Suppressor macrophage (primary cell): ENCODE results near the gene TSPAN16.

Source experiments
- DNase-seq, 4 experiments: peaks; one replicate each; pipeline ENCODE4 v3.0.0-alpha.2; 2020 to 2022

The TSPAN16 gene

DNA sequence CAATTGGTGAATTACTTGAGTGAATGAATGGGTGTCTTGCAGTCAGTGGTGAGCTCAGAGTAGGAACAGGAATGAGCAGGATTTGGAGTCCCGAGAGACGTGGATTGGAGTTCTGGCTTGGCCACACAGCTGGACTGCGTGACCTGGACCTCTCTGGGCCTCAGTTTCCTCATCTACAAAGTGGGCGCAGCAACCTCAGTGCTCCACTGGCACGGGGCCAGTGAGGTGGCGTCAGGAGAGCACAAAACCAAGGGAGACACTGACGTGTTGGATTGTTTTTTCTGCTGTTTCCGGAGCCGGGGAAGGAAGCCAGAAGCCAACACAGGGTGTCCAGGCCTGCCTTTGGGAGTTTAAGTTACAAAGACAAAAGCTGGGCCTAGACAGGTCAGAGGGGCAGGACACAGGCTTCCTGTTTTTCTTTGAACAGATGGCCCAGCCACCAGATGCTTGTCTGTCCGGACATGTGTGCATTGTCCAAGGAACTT lies 27.1 kb upstream of the TSPAN16 start:
- peak in 2 of 4 experiments; percentile 11 to 21 for DNase-seq

DNA sequence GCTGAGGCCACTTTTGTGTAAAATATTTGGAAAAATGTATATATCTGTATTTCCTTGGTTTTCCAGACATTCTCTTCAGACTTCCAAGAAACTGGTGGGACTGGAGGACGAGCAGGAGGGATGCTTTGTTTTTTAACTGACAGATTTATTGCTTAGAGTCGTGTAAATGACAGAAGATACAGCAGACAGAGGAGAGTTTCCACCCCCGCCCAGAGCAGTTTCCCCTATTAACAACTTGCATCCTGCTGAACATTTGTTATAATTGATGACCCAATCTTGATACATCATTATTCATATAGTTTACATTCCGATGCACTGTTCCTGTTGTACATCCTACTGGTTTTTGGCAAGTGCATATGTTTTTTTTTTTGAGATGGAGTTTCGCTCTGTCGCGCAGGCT lies 26.6 kb upstream of the TSPAN16 start:
- no peak for DNase-seq

DNA sequence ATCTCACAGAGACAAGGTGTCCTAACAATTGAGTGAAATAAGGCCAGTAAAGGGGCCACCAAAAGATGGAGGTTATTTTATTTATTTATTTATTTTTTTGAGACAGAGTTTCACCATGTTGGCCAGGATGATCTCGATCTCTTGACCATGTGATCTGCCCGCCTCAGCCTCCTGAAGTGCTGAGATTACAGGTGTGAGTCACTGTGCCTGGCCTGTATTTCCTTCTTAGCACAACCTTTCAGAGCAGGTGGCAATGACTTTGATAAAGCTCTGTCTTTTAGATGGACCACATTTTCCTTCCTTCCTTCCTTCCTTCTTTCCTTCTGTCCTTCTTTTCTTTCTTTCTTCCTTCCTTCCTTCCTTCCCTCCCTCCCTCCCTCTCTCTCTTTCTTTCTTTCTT lies 22.7 kb upstream of the TSPAN16 start:
- DNase-seq, result no peak

DNA sequence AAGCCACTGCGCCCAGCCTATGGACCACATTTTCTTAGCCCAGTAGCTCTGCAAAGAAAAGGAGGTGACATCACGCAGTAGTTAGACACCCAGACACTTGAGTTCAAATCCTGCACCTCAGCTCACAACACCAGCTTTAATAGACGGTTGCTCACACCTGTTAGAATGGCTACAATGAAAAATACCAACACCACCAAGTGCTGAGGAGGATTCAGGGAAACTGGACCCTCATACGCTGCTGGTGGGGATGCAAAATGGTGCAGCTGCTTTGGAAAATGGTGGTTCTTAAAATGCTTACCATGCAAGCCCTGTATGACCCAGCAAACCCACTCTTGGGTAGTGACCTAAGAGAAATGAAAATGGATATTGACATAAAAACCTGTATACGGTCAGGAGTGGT lies 22.0 kb upstream of the TSPAN16 start:
- DNase-seq, result no peak

DNA sequence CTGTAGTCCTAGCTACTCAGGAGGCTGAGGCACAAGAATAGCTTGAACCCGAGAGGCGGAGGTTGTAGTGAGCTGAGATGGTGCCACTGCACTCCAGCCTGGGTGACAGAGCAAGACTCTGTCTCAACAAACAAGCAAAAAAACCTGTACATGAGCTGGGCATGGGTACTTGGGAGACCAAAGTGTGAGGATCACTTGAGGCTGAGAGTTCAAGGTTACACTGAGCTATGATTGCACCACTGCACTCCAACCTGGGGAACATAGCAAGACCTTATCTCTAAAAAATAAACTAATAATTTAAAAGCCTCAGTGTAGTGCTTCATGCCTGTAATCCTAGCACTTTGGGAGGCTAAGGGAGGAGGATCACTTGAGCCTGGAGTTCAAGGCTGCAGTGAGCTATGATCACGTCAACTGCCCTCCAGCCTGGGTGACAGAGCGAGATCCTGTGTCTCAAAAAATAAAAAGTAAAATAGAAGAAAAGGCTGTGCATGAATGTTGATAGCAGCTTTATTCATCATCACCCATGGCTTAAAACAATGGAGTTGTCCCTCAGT lies 21.4 kb upstream of the TSPAN16 start:
- no peak for DNase-seq

DNA sequence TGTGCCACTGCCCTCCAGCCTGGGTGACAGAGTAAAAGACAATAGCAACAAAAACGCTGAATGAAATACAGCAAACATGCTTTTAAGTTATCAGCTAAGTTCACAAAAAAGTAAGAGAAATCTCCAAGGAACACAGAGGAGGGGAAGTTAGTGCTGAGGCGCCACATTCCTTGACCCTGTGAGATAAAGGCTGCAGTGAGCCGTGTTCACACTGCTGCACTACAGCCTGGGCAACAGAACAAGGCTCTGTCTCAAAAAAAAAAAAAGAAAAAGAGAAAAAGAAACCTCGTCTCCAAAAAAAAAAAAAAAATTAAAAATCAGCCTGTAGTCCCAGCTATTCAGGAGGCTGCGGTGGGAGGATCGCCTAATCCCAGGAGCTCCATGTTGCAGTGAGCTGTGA lies 17.3 kb upstream of the TSPAN16 start:
- no peak for DNase-seq

DNA sequence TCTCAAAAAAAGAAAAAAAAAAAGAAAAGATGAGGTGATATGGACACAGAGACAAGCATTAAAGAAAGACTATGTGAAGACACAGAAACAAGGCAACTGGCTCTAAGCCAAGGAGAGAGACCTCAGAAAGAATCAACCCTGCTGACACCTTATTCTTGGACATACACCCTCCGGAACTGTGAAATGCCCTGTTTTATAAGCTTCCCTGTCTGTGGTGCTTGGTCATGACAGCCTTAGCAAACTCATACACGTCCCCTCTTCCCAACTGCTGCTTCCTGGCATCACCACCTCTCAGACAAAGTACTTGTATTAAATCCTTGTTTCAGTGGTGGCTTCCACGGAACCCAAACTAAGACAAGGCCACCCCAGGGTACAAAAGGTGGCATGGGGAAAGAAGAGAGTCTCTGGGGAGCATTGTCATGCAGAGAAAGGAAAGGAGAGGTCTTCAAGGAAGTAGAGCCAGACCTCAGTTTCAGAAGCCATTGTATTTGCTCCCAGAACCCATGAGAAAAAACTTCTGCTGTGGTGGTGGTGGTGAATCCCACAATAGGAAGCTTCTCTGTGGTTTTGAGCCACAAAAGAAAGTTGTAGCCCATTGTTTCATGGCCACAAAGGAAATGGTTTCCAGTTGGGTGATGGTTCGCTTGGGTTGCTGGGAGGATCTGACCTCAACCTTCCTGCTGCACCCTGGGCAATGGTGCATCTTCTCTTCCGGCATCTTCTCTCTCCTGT lies 16.3 kb upstream of the TSPAN16 start:
- peak; percentile 36 to 57 (median 46) for DNase-seq

DNA sequence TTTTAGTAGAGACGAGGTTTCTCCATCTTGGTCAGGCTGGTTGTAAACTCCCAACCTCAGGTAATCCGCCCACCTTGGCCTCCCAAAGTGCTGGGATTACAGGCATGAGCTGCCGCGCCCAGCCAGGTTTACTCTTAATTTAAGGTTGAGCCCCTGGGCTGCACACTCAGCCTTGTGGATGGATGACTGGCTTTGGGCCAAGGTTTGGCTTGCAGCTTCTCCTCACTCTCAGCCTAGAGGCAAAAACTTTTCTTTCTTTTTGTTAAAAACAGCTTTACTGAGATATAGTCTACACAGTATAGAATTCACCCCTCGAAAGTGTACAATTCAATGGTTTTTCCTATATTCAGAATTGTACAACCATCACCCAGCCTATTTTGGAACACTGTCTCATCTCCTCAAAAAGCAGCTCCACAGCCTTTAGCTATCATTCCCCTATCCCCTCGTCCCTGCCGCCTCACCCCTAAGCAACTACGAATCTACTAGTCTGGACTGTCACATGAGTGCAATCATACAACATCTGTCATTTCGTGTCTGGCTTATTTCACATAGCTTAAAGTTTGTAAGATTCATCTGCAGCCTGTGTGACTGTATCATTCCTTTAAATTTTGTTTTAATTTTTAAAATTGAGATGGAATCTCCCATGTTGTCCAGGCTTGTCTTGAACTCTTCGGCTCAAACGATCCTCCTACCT lies 14.5 kb upstream of the TSPAN16 start:
- no peak for DNase-seq

DNA sequence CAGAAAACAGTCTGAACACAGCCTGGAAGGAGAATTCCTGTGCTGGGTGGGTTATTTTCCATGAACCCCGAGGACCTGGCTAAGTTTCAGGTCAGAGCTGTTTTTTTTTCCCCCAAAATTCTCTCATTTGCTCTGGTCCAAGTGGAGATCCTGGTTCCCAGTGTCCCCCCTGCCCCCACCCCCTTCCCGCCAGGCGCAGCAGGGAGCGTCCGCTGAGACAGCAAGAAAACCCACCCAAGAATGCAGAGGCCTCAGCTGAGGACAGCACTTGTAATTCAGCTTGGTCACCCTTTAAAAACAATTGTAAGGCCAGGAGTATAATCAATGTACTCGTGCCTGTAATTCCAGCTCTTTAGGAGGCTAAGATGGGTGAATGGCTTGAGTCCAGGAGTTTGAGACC lies 11.4 kb upstream of the TSPAN16 start:
- DNase-seq, result no peak

DNA sequence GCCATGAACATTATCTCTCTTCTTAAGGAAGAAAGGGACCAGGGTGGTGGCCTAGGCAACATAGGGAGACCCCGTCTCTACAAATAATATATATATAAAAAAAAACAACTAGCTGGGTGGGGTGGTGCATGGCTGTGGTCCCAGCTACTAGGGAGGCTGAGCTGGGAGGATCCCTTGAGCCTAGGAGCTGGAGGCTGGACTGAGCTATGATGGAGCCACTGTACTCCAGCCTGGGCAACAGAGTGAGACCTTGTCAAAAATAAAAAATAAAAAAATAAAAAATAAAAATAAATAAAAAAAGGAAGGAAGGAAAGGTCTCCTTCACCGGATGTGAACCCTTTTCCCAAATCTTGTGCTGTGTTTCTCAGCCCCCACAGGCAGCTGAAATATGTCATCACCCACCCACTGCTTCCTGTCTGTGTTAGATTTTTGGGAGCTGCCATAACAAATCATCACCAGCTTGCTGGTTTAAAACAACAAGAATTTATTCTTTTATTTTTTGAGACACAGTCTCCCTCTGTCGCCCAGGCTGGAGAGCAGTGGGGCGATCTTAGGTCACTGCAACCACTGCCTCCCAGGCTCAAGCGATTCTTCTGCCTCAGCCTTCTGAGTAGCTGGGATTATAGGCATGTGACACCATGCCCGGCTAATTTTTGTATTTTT lies 9.5 kb upstream of the TSPAN16 start:
- peak; percentile 57 to 76 (median 72) for DNase-seq

DNA sequence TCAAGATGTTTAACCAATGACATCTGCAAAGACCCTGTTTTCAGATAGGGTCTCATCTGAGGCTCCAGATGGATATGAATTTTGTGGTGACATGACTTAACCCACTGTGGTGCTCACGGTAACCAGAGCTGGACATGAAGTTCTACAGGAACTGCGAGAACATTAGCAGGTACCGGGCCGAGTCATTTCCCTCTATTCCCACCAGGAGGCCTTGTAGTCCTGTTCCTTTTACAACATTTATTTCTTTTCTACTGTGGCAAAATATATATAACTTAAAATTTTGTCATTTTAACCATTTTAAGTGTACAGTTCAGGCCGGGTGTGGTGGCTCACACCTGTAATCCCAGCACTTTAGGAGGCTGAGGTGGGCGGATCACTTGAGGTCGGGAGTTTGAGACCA lies 7.6 kb upstream of the TSPAN16 start:
- peak; percentile 41 to 65 (median 54) for DNase-seq

DNA sequence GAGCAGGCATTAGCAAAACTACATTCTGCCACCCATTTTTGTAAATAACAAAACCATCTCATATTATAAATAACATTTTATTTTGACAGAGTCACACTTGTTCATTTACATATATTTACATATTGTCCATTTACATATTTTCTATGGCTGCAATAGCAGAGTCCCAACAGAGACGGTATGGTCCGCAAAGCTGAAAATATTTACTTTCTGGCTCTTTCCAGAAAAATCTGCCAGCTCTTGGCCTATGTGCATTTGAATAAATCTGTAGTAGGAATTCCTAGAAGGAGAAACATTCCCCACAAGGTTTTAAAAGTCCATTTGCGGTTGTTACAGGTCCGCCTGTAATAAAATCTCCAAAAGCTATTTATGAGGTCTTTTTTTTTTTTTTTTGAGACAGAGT lies 5.7 kb upstream of the TSPAN16 start:
- DNase-seq, result no peak

DNA sequence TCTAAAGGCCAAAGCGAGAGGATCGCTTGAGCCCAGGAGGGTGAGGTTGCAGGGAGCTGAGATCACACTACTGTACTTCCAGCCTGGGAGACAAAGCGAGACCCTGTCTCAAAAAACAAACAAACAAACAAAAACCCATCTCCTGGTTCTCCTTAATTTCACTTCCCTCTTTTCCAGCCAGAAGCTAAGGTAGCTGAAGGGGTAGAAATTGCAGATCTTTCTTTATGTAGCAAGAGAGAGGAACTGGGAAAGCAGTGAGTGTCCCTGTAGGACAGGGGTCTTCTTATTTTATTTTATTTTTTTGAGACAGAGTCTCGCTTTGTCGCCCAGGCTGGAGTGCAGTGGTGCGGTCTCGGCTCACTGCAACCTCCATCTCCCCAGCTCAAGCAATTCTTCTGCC lies 4.5 kb upstream of the TSPAN16 start:
- peak in 2 of 4 experiments; percentile 24 to 42 for DNase-seq

DNA sequence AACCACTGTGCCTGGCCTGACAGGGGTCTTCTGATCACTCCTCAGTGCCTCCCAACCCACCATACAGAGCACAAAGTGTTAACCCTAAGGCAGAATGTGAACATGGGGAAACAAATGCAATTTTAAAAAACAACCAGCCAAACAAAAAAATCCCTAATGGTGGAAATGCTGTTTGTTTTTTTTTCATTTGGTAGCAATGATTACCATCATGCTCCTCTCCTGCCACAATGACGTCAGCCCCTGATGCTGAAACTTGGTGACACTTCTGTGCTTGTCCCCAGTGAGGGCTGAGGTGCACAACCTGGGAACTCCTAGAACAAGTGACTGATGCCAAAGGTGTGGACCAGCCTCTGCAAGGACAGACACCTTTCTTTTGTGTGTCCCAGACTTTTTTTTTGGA lies 4.0 kb upstream of the TSPAN16 start:
- peak in 3 of 4 experiments; percentile 30 to 42 (median 39) for DNase-seq

DNA sequence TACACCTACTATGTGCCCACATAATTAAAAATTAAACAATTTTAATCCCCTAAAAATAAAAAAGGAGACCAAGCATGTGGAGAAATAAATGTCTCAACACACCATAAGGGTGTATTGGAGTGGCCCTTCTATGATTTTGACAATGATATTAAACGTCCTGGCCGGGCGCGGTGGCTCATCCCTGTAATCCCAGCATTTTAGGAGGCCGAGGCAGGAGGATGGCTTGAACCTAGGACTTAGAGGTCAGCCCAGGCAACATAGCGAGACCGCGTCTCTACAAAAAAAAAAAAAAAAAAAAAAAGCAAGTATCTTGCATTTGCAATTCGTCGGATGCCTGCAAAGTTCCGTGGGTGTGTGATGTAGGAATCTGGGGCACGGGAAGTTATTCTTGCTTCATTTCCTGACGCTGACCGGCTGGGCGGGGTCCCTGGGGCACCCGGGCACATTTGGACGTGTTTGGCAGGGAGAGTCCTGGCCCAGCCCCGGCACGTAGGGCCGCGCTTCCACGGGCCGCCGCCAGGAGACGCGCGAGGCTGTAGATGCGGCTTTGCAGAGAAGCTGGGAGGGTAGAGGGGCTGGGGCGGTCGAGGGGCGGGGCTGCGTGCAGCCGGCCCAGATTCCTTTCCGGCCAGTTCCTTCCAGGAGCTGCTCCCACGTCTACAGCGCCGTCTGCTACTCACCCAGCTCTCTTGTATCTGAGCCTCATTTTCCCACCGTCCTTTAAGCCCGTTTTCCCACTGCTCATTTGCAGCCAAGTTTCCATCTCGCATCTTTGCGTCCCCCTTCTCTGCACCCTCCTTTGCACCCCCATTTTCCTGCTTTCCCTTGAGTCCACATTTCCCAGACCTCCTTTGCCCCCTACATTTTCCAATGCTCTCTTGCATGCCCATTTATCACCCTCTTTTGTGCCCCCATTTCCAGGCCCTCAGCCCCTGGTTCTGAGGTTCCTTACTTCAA lies 2.2 kb upstream of the TSPAN16 start:
- DNase-seq, result peak; percentile 98 to 99 (median 99)

DNA sequence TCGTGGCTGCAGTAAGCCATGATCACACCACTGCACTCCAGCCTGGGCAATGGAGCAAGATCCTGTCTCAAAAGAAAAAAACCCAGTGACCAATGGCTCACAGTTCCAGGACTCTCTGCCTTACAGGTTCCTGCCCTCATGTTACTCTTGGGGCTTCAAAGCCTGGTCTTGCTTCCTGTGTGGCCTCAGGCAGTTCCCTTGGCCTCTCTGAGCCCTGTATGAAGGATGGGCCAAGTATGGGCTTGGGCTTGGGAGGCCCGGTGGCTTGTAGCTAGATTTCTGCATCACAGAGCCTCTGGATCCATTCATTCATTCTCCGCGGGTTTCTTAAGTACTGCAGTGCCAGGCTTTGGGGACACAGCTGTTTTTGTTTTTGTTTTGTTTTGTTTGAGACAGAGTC lies 780 bp upstream of the TSPAN16 start:
- no peak for DNase-seq

DNA sequence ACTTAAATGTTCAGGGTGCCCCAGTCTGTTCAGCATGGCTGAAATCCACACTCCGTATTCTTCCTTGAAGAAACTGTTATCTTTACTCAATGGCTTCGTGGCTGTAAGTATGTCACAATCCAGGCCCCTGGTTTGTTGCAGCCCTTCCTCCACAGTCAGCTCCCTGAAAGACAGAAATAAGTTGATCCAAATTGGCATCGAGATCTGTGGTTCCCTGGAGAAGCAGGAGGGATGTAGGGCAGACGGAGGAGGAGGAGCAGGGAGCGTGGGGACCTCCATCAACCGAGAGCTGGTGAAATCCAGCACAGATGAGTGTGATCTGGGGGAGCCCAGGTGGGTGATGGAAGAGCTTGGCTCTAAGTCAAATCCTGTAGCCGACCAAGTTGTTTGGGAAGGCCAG lies 304 bp downstream of the TSPAN16 start:
- DNase-seq, result peak in 1 of 4 experiments; percentile 30

DNA sequence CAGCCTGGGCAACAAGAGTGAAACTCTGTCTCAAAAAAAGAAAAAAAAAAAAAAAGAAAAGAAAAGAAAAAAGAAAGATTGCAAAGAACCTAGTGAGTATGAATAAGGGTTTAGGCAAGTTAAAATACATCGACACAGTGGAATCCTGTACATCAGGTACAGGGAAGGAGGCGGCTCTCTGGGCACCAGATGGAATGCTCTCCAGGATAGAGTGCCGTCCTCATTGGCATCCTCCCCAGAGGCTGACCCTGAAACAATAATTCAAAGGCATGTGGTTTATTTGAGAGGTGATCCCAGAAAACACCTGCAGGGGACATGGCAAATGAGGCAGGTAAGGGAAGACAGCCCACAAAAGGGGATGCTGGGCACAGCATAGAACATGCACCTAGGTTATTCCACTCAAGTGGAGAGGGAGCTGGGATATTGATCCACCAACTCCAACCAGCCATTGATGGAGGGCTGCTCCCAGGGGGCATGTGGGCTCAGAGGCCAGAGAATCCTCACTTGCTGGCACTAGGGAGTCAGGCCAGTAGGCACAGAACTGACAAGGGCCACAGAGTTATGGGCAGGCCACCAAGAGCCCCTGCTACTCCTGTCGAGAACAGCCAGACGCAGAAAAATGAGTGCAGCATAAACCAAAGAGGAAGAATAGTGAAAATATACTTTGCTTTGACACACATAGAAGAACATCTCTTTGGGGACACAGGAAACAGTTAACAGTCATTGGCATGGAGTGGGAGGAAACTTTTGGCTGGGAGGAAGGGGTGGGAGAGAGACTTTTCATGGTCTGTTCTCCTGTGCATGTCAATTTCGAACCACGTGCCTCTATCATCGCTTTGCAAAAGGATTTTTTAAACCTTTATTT lies 4.2 kb downstream of the TSPAN16 start:
- peak in 3 of 4 experiments; percentile 39 to 59 (median 56) for DNase-seq

DNA sequence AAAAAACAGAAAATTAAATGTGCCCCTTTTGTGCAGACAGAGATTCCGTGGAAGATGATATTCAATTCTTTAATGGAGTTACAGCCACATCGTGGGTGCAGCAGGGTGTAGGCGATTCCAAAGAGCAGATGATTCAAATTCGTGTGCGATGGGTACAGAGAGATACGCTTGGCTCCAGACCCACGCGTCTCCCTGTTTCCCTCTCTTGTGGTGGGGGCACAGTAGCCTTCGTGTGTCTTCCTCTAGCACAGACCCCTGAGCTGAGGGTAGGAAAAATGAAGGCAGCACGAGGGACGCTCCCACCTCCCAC lies 4.8 kb downstream of the TSPAN16 start:
- DNase-seq, result no peak

DNA sequence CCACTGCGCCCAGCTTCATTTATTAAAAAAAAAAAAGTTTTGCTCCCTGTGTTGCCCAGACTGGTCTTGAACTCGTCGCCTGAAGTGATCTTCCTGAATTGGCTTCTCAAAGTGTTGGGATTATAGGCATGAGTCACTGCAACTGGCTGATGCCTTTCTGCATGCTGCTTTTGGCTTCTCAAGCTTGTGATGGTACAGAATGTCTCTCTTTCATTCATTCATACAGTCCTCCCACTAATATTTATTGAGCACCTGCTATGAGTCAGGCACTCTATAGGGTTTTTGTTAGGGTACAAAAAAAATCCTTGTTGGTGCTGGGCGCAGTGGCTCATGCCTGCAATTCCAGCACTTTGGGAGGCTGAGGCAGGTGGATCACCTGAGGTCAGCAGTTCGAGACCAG lies 9.0 kb downstream of the TSPAN16 start:
- no peak for DNase-seq

DNA sequence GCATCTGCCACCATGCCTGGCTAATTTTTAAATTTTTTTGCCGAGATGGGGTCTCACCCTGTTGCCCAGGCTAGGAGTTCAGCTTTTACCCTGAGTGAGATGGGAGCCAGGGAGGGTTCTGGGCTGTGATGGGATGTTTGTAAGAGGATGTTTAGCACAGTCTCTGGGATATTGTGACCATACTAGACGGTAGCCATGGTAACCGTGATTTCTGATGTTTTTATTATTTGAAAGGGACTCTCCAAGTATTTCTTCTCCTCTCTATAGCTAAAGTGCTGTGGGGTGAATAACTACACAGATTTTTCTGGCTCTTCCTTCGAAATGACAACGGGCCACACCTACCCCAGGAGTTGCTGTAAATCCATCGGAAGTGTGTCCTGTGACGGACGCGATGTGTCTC lies 10.4 kb downstream of the TSPAN16 start:
- DNase-seq, result no peak
